GM21825 (cell line): ENCODE data around the gene CADM1.

Experiments
- ATAC-seq: cut with Tn5 transposase; IDR thresholded peaks from one replicate; pipeline ENCODE4 v1.9.1; 2021; ENCODE audit warnings: mild to moderate bottlenecking, moderate library complexity; ENCODE audit not compliant: unreplicated experiment

Gene CADM1

GRCh38 chr11:115363426-115363825 lies 140.8 kb downstream of the CADM1 start:
- no peak for ATAC-seq

GRCh38 chr11:115362997-115363396 lies 141.2 kb downstream of the CADM1 start:
- ATAC-seq = no peak

GRCh38 chr11:115361025-115361424 lies 143.2 kb downstream of the CADM1 start:
- ATAC-seq = no peak

GRCh38 chr11:115360186-115360824 lies 143.9 kb downstream of the CADM1 start:
- ATAC-seq = no peak

- ATAC-seq = no peak
Observed at GRCh38 chr11:115357066-115357465, 147.1 kb downstream of the CADM1 start.

- no peak for ATAC-seq
Observed at GRCh38 chr11:115352805-115353485, 151.3 kb downstream of the CADM1 start.

GRCh38 chr11:115349335-115350017 lies 154.7 kb downstream of the CADM1 start:
- ATAC-seq = no peak

GRCh38 chr11:115348416-115348815 lies 155.8 kb downstream of the CADM1 start:
- ATAC-seq = no peak

- ATAC-seq = no peak
Observed at GRCh38 chr11:115347106-115347505, 157.1 kb downstream of the CADM1 start.

GRCh38 chr11:115345840-115346239 lies 158.4 kb downstream of the CADM1 start:
- ATAC-seq = no peak

- no peak for ATAC-seq
Observed at GRCh38 chr11:115345361-115345760, 158.9 kb downstream of the CADM1 start.

GRCh38 chr11:115344846-115345245 lies 159.4 kb downstream of the CADM1 start:
- ATAC-seq = no peak

- no peak for ATAC-seq
Observed at GRCh38 chr11:115342142-115342541, 162.1 kb downstream of the CADM1 start.

GRCh38 chr11:115340874-115341273 lies 163.3 kb downstream of the CADM1 start:
- ATAC-seq = no peak

GRCh38 chr11:115338476-115338875 lies 165.7 kb downstream of the CADM1 start:
- ATAC-seq = no peak

GRCh38 chr11:115334932-115335788 lies 169.1 kb downstream of the CADM1 start:
- ATAC-seq = no peak

GRCh38 chr11:115333949-115334348 lies 170.3 kb downstream of the CADM1 start:
- ATAC-seq = no peak

GRCh38 chr11:115333121-115333520 lies 171.1 kb downstream of the CADM1 start:
- no peak for ATAC-seq

GRCh38 chr11:115330684-115331482 lies 173.3 kb downstream of the CADM1 start:
- ATAC-seq = no peak

- ATAC-seq = no peak
Observed at GRCh38 chr11:115326526-115326925, 177.7 kb downstream of the CADM1 start.
